Activated naive CD8-positive, alpha-beta T cell treated with anti-CD3 and anti-CD28 coated beads, Interleukin-2, amount 10 ng/mL, durations not matched to agents 7 days and 5 days (primary cell): ENCODE results near the gene TRMT10A. TPM values are rescaled to one million over a fixed set of nuclear protein-coding genes. Genes with fewer than 3 reads are reported as not detected.
"Not testable (repeated sequence)": the region's sequence is repeated elsewhere in the genome, so short reads cannot be mapped to it uniquely, and the experiment has no call there.

Experiments
- ATAC-seq: fragments of 150-1000 bp; cut with Tn5 transposase; one replicate; pipeline ENCODE4 v1.10.0; 2021; ENCODE audit warnings: low read depth, moderate library complexity
- POLR2A ChIA-PET: fragments of 350-600 bp; sonication (Branson Sonifier 250); formaldehyde crosslinking; loops from one replicate; lab custom pipeline; 2021; ENCODE audit warnings: antibody characterized with exemption; lab: Charles Lee
- DNase-seq: peaks from one replicate; pipeline ENCODE4 v3.0.0; 2021
- H3K27ac Mint-ChIP-seq: one replicate; pipeline ENCODE4 v1.8.0; 2022; ENCODE audit warnings: mild to moderate bottlenecking, mixed read lengths
- H3K27me3 Mint-ChIP-seq: one replicate; pipeline ENCODE4 v1.8.0; 2022; ENCODE audit warnings: mild to moderate bottlenecking, moderate library complexity, mixed read lengths
- H3K36me3 Mint-ChIP-seq: one replicate; pipeline ENCODE4 v1.8.0; 2021; ENCODE audit warnings: mild to moderate bottlenecking, mixed read lengths
- H3K4me1 Mint-ChIP-seq: one replicate; pipeline ENCODE4 v1.8.0; 2021; ENCODE audit warnings: mixed read lengths
- H3K4me3 Mint-ChIP-seq: one replicate; pipeline ENCODE4 v1.8.0; 2022; ENCODE audit warnings: mild to moderate bottlenecking, moderate library complexity, mixed read lengths
- H3K9me3 Mint-ChIP-seq: one replicate; pipeline ENCODE4 v1.8.0; 2021; ENCODE audit warnings: mixed read lengths
- total RNA-seq, 2 experiments: library from RNA; stranded (reverse); gene quantifications; one replicate each; pipeline ENCODE4 v1.2.3, GENCODE V29; 2021

Gene TRMT10A
- total RNA-seq, 2 experiments from 2014 or later: 5.5 to 6.3 TPM

DNA sequence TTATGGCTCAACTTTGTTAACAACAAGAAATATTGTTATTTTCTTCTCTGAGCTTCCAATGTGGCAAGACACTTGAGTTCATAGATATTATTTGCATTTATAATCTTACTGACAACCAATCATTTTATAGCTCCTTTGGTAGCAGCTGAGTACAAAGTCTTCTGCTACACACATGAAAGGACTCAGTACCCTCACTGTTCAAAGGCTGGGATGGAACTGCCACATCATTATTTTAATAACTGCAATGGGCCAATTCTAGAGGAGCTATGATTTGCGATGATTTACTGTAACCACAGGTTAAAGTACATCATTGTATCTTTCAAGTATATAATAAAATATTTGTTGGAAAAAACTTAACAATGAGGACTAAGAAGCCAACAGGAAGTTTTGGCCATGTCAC lies 21.7 kb upstream of the TRMT10A start:
- no peak overlapping the region for H3K27ac Mint-ChIP-seq
- peaks cover 13% of the 10 kb centered on the region for H3K27me3 Mint-ChIP-seq
- no peak overlapping the region for H3K4me3 Mint-ChIP-seq
- H3K4me1 Mint-ChIP-seq: no peaks in the 10 kb centered on the region
- POLR2A ChIA-PET: interaction anchor here (0.5 kb wide), 1 partner anchor 16 kb away, joined by 3 read pairs; no protein-coding TSS in a partner anchor
- H3K9me3 Mint-ChIP-seq: no peaks in the 10 kb centered on the region
- H3K36me3 Mint-ChIP-seq: no peaks in the 10 kb centered on the region
- ATAC-seq: no peak
- DNase-seq: no peak

DNA sequence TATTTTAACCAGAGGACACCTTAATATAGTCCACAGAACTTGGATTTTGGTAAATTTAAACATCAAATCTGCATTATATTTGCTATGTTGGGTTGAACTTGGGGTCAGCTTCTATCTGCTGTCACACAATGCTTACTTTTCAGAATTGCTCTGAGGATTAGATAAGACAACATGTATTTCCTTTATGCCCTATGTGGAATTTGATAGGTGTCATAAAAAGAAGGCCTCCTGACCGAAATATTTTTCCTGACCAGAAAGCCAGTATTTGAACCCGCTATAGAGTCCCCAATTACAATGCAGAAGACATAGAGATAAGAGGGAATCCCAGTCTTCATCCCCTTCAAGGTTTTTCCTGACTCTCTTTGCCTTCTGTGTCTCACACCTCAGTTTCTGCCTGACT lies 14.9 kb upstream of the TRMT10A start:
- H3K36me3 Mint-ChIP-seq: no peaks in the 10 kb centered on the region
- POLR2A ChIA-PET: no interaction called here
- H3K4me1 Mint-ChIP-seq: peaks cover 3% of the 10 kb centered on the region
- H3K9me3 Mint-ChIP-seq: no peaks in the 10 kb centered on the region
- no peak overlapping the region for H3K4me3 Mint-ChIP-seq
- ATAC-seq (no peak), DNase-seq (no peak)
- H3K27me3 Mint-ChIP-seq: peaks cover 18% of the 10 kb centered on the region
- H3K27ac Mint-ChIP-seq: no peak overlapping the region

DNA sequence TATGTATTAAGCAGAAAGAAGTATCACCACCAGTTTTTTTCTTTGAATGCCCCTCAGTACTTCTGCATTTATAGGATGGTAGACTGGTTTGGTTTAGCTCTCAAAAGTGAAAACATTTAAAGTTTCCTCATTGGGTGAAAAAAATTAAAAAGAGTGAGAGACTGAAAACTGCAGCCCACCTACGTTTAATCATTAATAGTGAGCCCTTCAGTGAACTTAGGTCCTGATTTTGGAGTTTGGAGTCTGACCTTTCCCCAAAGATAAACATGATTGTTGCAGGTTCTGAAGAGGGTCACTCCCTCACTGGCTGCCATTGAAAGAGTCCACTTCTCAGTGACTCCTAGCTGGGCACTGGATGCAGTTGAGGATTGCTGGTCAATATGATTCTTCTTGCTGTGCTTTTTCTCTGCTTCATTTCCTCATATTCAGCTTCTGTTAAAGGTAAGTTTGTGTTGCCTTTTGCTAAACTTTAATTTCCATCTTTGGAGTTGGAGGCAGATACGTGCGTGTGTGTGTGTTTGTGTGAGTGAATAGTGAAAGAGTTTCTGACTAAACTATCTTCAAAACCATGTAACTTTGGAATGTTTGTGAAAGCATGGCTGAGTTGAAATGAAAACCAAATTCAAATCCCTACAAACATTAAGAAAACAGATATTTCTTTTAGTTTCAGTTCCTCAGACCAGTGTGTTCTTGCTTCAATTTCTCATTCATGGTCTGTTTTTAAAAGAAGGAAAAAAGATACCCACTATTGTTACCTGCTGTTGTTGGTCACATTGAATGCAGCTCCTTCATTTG lies 10.9 kb upstream of the TRMT10A start, which contains the start of gene MTTP:
Gene MTTP (plus strand): TSS at position 295 of the 795 bp plus-strand sequence. CDS start 86 bp downstream, at position 381.
- POLR2A ChIA-PET: no interaction called here
- H3K9me3 Mint-ChIP-seq: no peaks in the 10 kb centered on the region
- peaks cover 30% of the 10 kb centered on the region for H3K27me3 Mint-ChIP-seq
- H3K27ac Mint-ChIP-seq: no peak within 1 kb of the TSS
- no peak within 1 kb of the TSS for H3K4me3 Mint-ChIP-seq
- no peaks in the 10 kb centered on the region for H3K36me3 Mint-ChIP-seq
- DNase-seq (no peak), ATAC-seq (no peak)
- H3K4me1 Mint-ChIP-seq: peaks cover 3% of the 10 kb centered on the region

DNA sequence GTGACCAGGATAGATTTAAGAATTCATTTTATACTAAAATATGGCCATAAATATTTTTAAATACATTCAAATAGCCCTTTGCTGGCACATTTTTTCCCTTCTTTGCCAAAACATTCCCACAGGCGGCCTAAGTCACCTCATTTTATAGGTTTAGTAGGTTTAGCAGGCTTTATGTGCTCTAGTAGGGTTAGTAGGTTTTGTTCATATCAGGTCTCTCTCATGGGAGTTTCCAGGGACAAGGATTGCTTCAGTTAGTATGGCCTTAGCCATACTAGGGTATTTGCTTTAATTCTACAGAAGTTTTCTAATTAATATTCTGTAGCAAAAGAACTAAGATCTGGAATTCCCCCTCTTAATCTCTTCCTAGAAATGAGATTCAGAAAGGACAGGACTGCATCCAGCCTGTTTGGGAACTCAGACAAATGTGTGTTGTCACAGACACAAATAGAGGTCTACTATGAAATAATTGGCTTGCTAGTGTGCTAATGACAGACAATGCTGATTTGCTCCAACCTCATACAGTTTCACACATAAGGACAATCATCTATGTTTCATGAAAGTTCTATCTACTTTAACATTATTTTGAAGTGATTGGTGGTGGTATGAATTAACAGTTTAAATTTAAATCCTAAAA lies 10.0 kb upstream of the TRMT10A start:
- no peaks in the 10 kb centered on the region for H3K9me3 Mint-ChIP-seq
- POLR2A ChIA-PET: no interaction called here
- no peak overlapping the region for H3K27ac Mint-ChIP-seq
- H3K4me1 Mint-ChIP-seq: peaks cover 3% of the 10 kb centered on the region
- no peak overlapping the region for H3K4me3 Mint-ChIP-seq
- ATAC-seq (no peak), DNase-seq (no peak)
- peaks cover 30% of the 10 kb centered on the region for H3K27me3 Mint-ChIP-seq
- H3K36me3 Mint-ChIP-seq: no peaks in the 10 kb centered on the region

DNA sequence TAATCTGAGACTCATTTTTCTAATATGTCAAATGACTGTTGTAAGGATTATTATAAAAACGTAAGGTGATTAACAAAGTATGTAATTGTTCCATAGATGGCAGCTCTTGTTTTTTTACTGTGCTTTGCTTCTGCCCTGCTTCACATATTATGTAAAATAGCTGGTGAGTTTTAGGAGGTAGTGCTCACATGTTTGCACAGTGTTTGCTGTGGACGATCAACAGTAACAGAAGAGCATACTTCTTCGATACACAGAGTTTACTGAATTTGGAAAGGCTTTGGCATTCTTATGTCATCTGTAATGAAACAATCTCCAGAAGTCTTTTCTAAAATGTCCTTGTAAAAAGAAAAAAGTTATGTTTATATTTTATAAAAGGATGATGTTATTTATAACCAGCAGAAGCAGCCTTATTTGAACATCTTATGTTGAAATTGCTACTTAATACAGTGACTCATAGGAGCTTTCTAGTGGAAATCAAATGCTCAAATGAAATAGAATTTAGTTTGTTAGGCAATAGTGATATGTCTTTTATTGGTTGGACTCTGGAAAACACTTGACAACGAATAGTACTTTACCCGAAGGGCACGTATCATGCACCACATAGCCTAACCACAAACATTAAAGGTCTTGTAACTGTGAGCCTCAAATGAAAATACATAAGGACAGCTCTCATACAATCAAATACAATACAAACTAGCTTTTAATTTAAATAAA lies 8.8 kb upstream of the TRMT10A start:
- no peak for ATAC-seq
- no peak for DNase-seq
- H3K9me3 Mint-ChIP-seq: no peaks in the 10 kb centered on the region
- peaks cover 36% of the 10 kb centered on the region for H3K27me3 Mint-ChIP-seq
- H3K36me3 Mint-ChIP-seq: no peaks in the 10 kb centered on the region
- POLR2A ChIA-PET: no interaction called here
- H3K27ac Mint-ChIP-seq: no peak overlapping the region
- no peak overlapping the region for H3K4me3 Mint-ChIP-seq
- peaks cover 3% of the 10 kb centered on the region for H3K4me1 Mint-ChIP-seq

DNA sequence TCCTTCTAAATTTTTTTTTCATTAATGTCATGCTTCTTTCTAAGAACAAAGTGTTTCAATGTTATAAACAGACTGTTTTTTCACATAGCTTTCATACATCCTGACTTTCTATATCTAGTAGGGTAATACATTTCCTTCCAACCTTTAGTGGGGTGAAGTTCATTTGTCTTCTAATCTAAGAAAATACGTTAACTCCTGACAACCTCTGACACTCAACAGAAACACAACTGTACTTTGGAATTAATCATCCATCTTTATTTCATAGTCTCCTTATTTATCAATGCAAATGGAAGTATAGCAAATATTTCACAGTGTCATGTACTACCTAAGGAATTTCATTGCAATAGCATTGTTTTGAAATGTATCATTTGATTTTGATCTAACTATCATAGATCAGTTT lies 8.0 kb upstream of the TRMT10A start:
- Mint-ChIP-seq H3K36me3 (no peaks in the 10 kb centered on the region), H3K4me3 (no peak overlapping the region), H3K9me3 (no peaks in the 10 kb centered on the region), H3K27ac (no peak overlapping the region), H3K4me1 (peaks cover 3% of the 10 kb centered on the region), H3K27me3 (peaks cover 42% of the 10 kb centered on the region)
- DNase-seq: no peak
- ATAC-seq: no peak
- POLR2A ChIA-PET: no interaction called here

DNA sequence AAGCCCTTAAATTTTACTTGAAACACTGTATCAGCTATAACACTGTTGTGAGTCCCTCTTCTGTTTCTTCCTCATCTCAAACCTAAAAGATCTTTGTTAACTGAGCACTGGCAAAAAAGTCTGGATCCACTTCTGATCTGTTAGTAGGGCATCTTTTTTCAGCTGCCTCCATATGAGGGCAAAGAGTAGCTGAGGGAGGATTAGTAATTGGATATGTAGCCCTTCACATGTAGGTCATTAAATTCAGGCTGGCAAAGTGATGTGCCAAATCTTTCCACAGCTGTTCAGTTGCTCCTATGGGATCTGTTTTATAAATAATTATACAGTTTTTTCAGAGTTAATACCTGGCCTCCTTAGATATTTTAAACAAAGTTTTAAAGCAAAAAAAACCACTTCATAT lies 1.1 kb upstream of the TRMT10A start:
- Mint-ChIP-seq H3K27ac (peak overlapping the region; percentile 45), H3K36me3 (no peaks in the 10 kb centered on the region), H3K9me3 (no peaks in the 10 kb centered on the region), H3K4me3 (peak overlapping the region; percentile 50), H3K4me1 (peaks cover 14% of the 10 kb centered on the region), H3K27me3 (peaks cover 28% of the 10 kb centered on the region)
- POLR2A ChIA-PET: no interaction called here
- no peak for ATAC-seq
- DNase-seq: no peak

DNA sequence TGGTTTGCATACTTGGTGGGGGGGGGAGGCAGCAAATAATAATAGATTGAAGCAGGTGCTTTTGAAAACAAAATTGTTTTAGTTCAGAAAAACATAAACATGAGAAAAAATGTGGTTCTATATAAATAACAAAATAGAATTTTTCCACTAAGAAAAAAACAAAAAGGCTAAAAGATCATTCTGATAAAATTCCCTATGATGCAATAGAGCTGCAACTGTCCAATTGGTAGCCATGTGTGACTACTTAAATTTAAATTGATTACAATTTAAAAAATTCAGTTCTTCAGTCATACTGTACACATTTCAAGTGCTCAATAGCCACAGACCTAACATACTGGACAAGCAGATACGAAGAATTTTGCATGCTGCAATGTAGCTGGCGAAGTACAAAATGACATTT lies 11.0 kb downstream of the TRMT10A start:
- POLR2A ChIA-PET: no interaction called here
- H3K27ac Mint-ChIP-seq: no peak overlapping the region
- no peaks in the 10 kb centered on the region for H3K27me3 Mint-ChIP-seq
- no peak overlapping the region for H3K4me3 Mint-ChIP-seq
- DNase-seq: no peak
- no peak for ATAC-seq
- no peaks in the 10 kb centered on the region for H3K36me3 Mint-ChIP-seq
- no peaks in the 10 kb centered on the region for H3K9me3 Mint-ChIP-seq
- H3K4me1 Mint-ChIP-seq: no peaks in the 10 kb centered on the region

DNA sequence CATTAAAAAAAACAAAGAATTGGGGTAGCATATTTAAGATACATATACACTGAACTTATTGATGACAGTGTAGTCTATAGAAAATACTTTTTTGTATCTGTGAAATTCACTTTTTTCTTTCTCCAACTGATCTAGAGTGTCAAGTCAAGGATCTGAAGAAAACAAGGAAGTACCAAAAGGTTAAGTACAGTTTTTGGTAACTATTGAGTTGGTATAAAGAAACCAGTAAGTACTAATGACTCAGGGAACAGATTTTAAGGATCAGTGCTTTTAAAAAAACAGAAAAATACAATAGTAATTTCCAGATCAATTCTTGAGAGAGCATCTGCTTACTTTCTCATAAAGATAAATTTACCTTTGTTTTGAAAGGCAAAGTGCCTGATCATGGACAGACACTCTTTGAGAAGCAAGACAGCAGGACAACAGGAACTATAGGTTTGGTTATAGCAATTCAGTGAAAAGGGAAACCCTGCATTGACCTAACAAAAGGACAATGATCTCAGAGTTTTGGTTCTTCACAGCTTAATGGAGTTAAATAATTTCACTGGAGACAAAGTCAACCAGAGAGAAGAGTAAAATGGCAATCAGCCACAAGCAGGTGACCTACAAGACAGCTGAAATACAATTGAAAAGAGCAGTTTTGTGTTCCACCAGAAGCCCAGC lies 23.4 kb downstream of the TRMT10A start:
- Mint-ChIP-seq H3K27me3 (peaks cover 6% of the 10 kb centered on the region), H3K9me3 (peaks cover 2% of the 10 kb centered on the region), H3K4me3 (no peak overlapping the region), H3K27ac (no peak overlapping the region), H3K4me1 (no peaks in the 10 kb centered on the region), H3K36me3 (no peaks in the 10 kb centered on the region)
- DNase-seq (no peak), ATAC-seq (no peak)
- POLR2A ChIA-PET: no interaction called here

DNA sequence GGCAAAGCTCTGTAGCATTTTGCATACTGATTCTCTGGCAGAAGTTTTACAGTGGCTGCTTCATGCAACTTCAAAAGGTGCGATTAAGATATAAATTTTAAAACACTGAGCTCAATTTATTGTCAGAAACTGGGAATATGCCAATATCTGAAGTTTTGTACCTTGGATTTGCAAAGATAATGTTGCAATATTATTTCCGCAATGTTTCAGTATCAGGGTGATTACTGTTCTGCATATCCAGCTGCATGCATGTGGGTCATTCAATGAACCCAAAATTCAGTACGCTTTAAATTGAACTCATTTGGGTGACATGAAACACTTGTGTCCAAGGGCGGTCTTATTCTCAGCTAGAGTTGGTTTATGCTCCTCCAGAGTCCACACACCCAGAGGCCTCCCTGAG lies 26.2 kb downstream of the TRMT10A start:
- no peaks in the 10 kb centered on the region for H3K4me1 Mint-ChIP-seq
- no peaks in the 10 kb centered on the region for H3K36me3 Mint-ChIP-seq
- POLR2A ChIA-PET: no interaction called here
- no peak overlapping the region for H3K4me3 Mint-ChIP-seq
- no peak for ATAC-seq
- DNase-seq: no peak
- no peak overlapping the region for H3K27ac Mint-ChIP-seq
- peaks cover 2% of the 10 kb centered on the region for H3K9me3 Mint-ChIP-seq
- H3K27me3 Mint-ChIP-seq: peaks cover 6% of the 10 kb centered on the region

DNA sequence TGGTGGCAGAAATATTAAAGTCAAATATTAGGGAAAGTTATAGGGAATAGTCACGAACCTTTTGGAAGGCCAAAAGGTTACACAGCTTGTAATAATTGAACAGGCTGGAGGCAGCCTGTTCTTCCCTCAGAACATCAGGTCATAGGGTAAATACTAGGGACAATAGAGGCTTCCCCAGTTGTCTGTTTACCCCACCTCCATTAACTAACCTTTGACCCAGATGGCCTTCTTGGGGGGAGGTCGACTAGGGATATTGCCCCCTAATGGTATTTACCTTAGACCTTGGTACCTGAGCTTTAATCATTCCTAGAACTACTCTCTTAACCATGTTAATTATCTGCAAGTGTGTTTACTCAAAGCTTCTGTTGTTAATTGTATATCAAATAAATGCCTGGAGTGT lies 27.0 kb downstream of the TRMT10A start:
- DNase-seq: no peak
- POLR2A ChIA-PET: no interaction called here
- Mint-ChIP-seq H3K9me3 (no peaks in the 10 kb centered on the region), H3K27ac (no peak overlapping the region), H3K36me3 (no peaks in the 10 kb centered on the region), H3K4me1 (no peaks in the 10 kb centered on the region), H3K4me3 (no peak overlapping the region), H3K27me3 (peaks cover 6% of the 10 kb centered on the region)
- ATAC-seq: no peak

DNA sequence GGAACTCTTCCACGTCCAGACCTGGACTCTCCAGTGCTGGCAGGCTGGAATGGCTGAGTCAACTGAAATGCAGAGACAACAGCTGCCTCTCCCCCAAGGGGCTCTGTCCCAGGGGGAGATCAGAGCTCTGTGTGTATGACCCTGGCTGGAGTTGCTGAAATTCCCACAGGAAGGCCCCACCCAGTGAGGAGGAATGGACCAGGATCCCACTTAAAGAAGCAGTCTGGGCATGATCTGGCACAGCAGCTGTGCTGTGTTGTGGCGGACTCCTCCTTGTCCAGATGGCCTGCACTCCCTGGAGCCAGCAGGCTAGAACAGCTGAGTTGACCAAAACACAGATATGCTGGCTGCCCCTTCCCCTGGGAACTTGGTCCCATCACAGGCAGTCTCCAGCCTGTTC lies 27.6 kb downstream of the TRMT10A start:
- no peaks in the 10 kb centered on the region for H3K4me1 Mint-ChIP-seq
- peaks cover 3% of the 10 kb centered on the region for H3K27me3 Mint-ChIP-seq
- POLR2A ChIA-PET: no interaction called here
- no peaks in the 10 kb centered on the region for H3K36me3 Mint-ChIP-seq
- no peak overlapping the region for H3K27ac Mint-ChIP-seq
- no peak overlapping the region for H3K4me3 Mint-ChIP-seq
- DNase-seq (no peak), ATAC-seq (no peak)
- no peaks in the 10 kb centered on the region for H3K9me3 Mint-ChIP-seq

DNA sequence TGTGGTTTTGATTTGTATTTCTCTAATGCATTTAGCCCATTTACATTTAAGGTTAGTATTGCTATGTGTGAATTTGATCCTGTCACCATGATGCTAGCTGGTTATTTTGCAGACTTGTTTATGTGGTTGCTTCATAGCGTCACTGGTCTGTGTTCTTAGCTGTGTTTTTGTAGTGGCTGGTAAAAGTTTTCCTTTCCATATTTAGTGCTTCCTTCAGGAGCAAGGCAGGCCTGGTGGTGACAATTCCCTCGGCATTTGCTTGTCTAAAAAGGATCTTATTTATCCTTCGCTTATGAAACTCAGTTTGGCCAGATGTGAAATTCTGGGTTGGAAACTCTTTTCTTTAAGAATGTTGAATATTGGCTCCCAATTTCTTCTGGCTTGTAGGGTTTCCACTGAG lies 29.1 kb downstream of the TRMT10A start:
- H3K4me3 Mint-ChIP-seq, DNase-seq, ATAC-seq, H3K9me3 Mint-ChIP-seq, H3K36me3 Mint-ChIP-seq, H3K4me1 Mint-ChIP-seq, POLR2A ChIA-PET, H3K27ac Mint-ChIP-seq, H3K27me3 Mint-ChIP-seq: not testable (repeated sequence)
